Mammary epithelial cell (primary cell): ENCODE data around the gene IRF8.

Experiments
- CTCF ChIP-seq, 2 donors: IDR thresholded peaks in 1 of 2; conservative IDR thresholded peaks in 1 of 2; 2 replicates each; pipeline ENCODE4 v1.5.1; 2011 to 2012; ENCODE audit warnings: inconsistent platforms in 2 of 2, low read length in 2 of 2, mild to moderate bottlenecking in 2 of 2, control low read depth in 1 of 2, low read depth in 1 of 2; ENCODE audit not compliant: insufficient read depth in 1 of 2; ENCODE audit errors: extremely low read depth in 1 of 2
- EZH2 ChIP-seq: IDR thresholded peaks from 2 replicates; pipeline ENCODE4 v1.6.1; 2012; ENCODE audit warnings: low read length, inconsistent platforms, borderline replicate concordance

DNA sequence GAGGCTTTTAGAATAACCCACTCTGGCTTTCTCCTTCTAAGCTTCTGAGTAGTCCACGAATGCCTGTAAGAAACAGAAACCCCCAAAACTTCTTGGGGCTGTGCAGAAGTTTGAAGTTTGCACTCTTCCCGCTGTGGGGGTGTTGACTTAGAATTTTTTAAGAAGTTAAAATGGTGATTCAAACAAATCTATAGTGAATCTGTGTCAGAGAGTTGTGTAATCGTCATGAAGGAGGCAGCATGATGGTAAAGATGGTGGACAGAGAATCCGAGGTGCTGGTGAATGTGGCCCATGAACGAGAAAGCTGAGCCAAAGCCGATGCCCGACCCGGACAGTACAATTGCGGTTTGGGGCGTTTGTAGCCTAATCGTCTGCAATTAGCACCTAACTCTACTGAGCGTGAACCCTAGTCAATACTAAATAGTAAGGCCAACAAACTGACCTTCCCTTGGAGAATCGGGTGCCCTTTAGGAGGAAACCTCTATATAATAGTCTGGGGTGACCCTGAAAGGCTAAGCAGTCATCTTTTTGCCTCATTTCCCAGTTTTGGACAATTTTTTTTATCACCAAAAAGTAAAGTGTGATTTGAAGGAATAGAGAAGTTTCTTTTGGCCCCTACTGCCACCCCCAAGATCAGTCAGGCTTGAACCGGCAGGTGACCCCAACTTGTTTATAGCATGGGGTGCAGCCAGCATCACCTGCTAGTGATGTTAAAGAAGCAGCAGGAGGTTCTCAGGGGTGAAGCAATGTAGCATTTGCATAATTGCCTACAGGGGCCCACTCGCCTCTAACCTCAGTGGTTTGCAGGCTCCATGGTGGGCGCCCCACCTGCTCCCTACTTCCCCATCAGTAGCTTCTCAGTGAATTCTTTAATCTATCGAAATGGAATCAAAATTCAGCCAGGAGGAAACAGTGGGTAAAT, 11.2 kb downstream of the IRF8 start:
- TF ChIP-seq CTCF (conservative IDR thresholded peaks at IDR 0.05 in 1 of 2, IDR thresholded peaks at IDR 0.05 in 1 of 2; ENCODE audit: extremely low read depth in 1 of 2, insufficient read depth in 1 of 2, low read depth in 1 of 2, low read length in 2 of 2) (no peak), EZH2 (no peak)
